CD14-positive monocyte (primary cell): Measurements from ENCODE around the gene SLC13A3. TPM values are rescaled to one million over a fixed set of nuclear protein-coding genes. Genes with fewer than 3 reads are reported as not detected.

Source experiments
- DNase-seq, 3 donors: peaks; one replicate each; pipeline ENCODE4 v3.0.0-alpha.2; 2011 to 2022
- H2AFZ ChIP-seq: 2 replicates; pipeline ENCODE4 v1.6.0; 2012; ENCODE audit warnings: mild to moderate bottlenecking, low read depth, low read length, inconsistent platforms; ENCODE audit not compliant: insufficient read depth, poor library complexity, severe bottlenecking
- H3K27ac ChIP-seq, 2 donors: 1 replicate in 1 of 2; 2 replicates in 1 of 2; pipeline ENCODE4 v1.5.1; 2012 to 2013; ENCODE audit warnings: low read length in 2 of 2, control low read depth in 1 of 2, inconsistent platforms in 1 of 2, low read depth in 1 of 2, mild to moderate bottlenecking in 1 of 2
- H3K27me3 ChIP-seq, 2 donors: one replicate each; pipeline versions ENCODE4 v1.6.0 to v1.6.1; 2011 to 2013; ENCODE audit warnings: low read length in 2 of 2; ENCODE audit not compliant: control insufficient read depth in 2 of 2, insufficient read depth in 2 of 2
- H3K36me3 ChIP-seq, 2 donors: replicated peaks in 1 of 2; 1 replicate in 1 of 2; 2 replicates in 1 of 2; pipeline versions ENCODE4 v1.5.1 to v1.6.1; 2012 to 2013; ENCODE audit warnings: low read length in 2 of 2, control low read depth in 1 of 2, inconsistent platforms in 1 of 2, mild to moderate bottlenecking in 1 of 2; ENCODE audit not compliant: insufficient read depth in 2 of 2, control insufficient read depth in 1 of 2
- H3K4me1 ChIP-seq, 2 donors: 1 replicate in 1 of 2; 2 replicates in 1 of 2; pipeline versions ENCODE4 v1.5.1 to v1.6.1; 2012 to 2013; ENCODE audit warnings: low read length in 2 of 2, control low read depth in 1 of 2, inconsistent platforms in 1 of 2, mild to moderate bottlenecking in 1 of 2, moderate library complexity in 1 of 2; ENCODE audit not compliant: insufficient read depth in 2 of 2, control insufficient read depth in 1 of 2
- H3K4me2 ChIP-seq: replicated peaks from 2 replicates; pipeline ENCODE3; 2012; ENCODE audit warnings: low read length, moderate library complexity, mild to moderate bottlenecking; ENCODE audit not compliant: poor library complexity, severe bottlenecking; ENCODE audit errors: extremely low read depth
- H3K4me3 ChIP-seq, 3 experiments: fragments of 200-600 bp in 1 of 3; sonication (generic) in 1 of 3; replicated peaks in 1 of 3; 1 replicate in 2 of 3; 2 replicates in 1 of 3; pipeline ENCODE4 v1.5.1; 2011 to 2013; ENCODE audit warnings: low read length in 3 of 3, mild to moderate bottlenecking in 3 of 3, control low read depth in 2 of 3, low read depth in 2 of 3, inconsistent platforms in 1 of 3, moderate library complexity in 1 of 3
- H3K79me2 ChIP-seq: 2 replicates; pipeline ENCODE4 v1.6.0; 2012; ENCODE audit warnings: mild to moderate bottlenecking, control low read depth, inconsistent platforms, low read length, moderate library complexity; ENCODE audit not compliant: insufficient read depth
- H3K9ac ChIP-seq: 2 replicates; pipeline ENCODE4 v1.6.0; 2017; ENCODE audit warnings: low read length, mild to moderate bottlenecking; ENCODE audit not compliant: insufficient read depth, poor library complexity, severe bottlenecking
- H3K9me3 ChIP-seq, 2 donors: replicated peaks in 1 of 2; 1 replicate in 1 of 2; 2 replicates in 1 of 2; pipeline versions ENCODE4 v1.5.1 to v1.6.1; 2012 to 2013; ENCODE audit warnings: low read length in 2 of 2, control low read depth in 1 of 2; ENCODE audit not compliant: control insufficient read depth in 1 of 2, insufficient read depth in 1 of 2
- H4K20me1 ChIP-seq: 2 replicates; pipeline ENCODE4 v1.6.0; 2012; ENCODE audit warnings: mild to moderate bottlenecking, low read length, control low read depth, moderate library complexity; ENCODE audit not compliant: insufficient read depth
- H3K27ac Mint-ChIP-seq, 7 donors: one replicate each; pipeline ENCODE4 v1.8.0; 2020; ENCODE audit warnings: mild to moderate bottlenecking in 7 of 7, mixed read lengths in 7 of 7, moderate library complexity in 6 of 7, inconsistent platforms in 2 of 7
- H3K27me3 Mint-ChIP-seq, 3 donors: one replicate each; pipeline ENCODE4 v1.8.0; 2021 to 2022; ENCODE audit warnings: low read depth in 3 of 3, mild to moderate bottlenecking in 3 of 3, mixed read lengths in 3 of 3, moderate library complexity in 3 of 3, inconsistent platforms in 1 of 3
- H3K36me3 Mint-ChIP-seq, 2 donors: one replicate each; pipeline ENCODE4 v1.8.0; 2020; ENCODE audit warnings: mixed read lengths in 2 of 2, inconsistent platforms in 1 of 2, mild to moderate bottlenecking in 1 of 2
- H3K4me1 Mint-ChIP-seq: one replicate; pipeline ENCODE4 v1.8.0; 2020; ENCODE audit warnings: mild to moderate bottlenecking, mixed read lengths
- H3K4me3 Mint-ChIP-seq, 2 donors: one replicate each; pipeline ENCODE4 v1.8.0; 2020; ENCODE audit warnings: mild to moderate bottlenecking in 2 of 2, mixed read lengths in 2 of 2, moderate library complexity in 1 of 2
- H3K9me3 Mint-ChIP-seq, 7 donors: one replicate each; pipeline ENCODE4 v1.8.0; 2020 to 2022; ENCODE audit warnings: mixed read lengths in 7 of 7, mild to moderate bottlenecking in 6 of 7, moderate library complexity in 6 of 7, inconsistent platforms in 2 of 7
- WGBS: methylation state at CpG from one replicate; pipeline ENCODE4 v1.1.5; 2013; ENCODE audit warnings: missing lambda C conversion rate; ENCODE audit not compliant: insufficient coverage; 5-methylcytosine and 5-hydroxymethylcytosine counted together
- intact Hi-C, 2 donors: fragments of 100-400 bp; cut with micrococcal nuclease; formaldehyde crosslinking; loops; one replicate each; pipeline versions ENCODE4 v1.15.0 to v1.15.1; 2023
- polyA plus RNA-seq, 3 donors: library from polyadenylated mRNA; depleted of rRNA in 1 of 3; unstranded in 2 of 3; stranded (reverse) in 1 of 3; fragments of 300-500 nt in 2 of 3; fragments of >200 nt in 1 of 3; fragmentation: Illumina TruSeq in 2 of 3; gene quantifications; 1 replicate in 2 of 3; 2 replicates in 1 of 3; pipeline ENCODE4 v1.2.3, GENCODE V29; 2012 to 2021
- TF ChIP-seq, protein P1 (sequence below): fragments of 200-600 bp; IDR thresholded peaks from one replicate; pipeline ENCODE4 v1.8.0; 2022; ENCODE audit warnings: antibody characterized with exemption, mild to moderate bottlenecking

Gene SLC13A3
- polyA plus RNA-seq, 3 donors: 0.04 TPM; not detected in 2

GRCh38 chr20:46641424-46641823, 9.8 kb downstream of the SLC13A3 start:
- H3K27me3 Mint-ChIP-seq: peaks cover 9 to 15% (median 10%) of the 10 kb centered on the region in 3 donors
- H3K27ac Mint-ChIP-seq: peak overlapping the region in 1 of 7 donors; percentile 34
- Histone ChIP-seq H2AFZ (no peak overlapping the region), H3K9me3 (no peaks in the 10 kb centered on the region), H3K27me3 (no peaks in the 10 kb centered on the region), H3K79me2 (no peaks in the 10 kb centered on the region), H4K20me1 (no peaks in the 10 kb centered on the region), H3K4me2 (no peak overlapping the region), H3K4me1 (no peaks in the 10 kb centered on the region), H3K4me3 (no peak overlapping the region), H3K27ac (no peak overlapping the region), H3K36me3 (no peaks in the 10 kb centered on the region), H3K9ac (no peak overlapping the region)
- DNase-seq: no peak
- intact Hi-C loops: no loop called here
- TF ChIP-seq, protein P1, sequence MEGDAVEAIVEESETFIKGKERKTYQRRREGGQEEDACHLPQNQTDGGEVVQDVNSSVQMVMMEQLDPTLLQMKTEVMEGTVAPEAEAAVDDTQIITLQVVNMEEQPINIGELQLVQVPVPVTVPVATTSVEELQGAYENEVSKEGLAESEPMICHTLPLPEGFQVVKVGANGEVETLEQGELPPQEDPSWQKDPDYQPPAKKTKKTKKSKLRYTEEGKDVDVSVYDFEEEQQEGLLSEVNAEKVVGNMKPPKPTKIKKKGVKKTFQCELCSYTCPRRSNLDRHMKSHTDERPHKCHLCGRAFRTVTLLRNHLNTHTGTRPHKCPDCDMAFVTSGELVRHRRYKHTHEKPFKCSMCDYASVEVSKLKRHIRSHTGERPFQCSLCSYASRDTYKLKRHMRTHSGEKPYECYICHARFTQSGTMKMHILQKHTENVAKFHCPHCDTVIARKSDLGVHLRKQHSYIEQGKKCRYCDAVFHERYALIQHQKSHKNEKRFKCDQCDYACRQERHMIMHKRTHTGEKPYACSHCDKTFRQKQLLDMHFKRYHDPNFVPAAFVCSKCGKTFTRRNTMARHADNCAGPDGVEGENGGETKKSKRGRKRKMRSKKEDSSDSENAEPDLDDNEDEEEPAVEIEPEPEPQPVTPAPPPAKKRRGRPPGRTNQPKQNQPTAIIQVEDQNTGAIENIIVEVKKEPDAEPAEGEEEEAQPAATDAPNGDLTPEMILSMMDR: no peak
- no peak overlapping the region for H3K4me3 Mint-ChIP-seq
- no peaks in the 10 kb centered on the region for H3K4me1 Mint-ChIP-seq
- H3K36me3 Mint-ChIP-seq: no peaks in the 10 kb centered on the region
- no peaks in the 10 kb centered on the region for H3K9me3 Mint-ChIP-seq

GRCh38 chr20:46640536-46641311, 10.5 kb downstream of the SLC13A3 start:
- TF ChIP-seq, protein P1: no peak
- DNase-seq: no peak
- no peak overlapping the region for H3K27ac Mint-ChIP-seq
- H3K4me3 Mint-ChIP-seq: no peak overlapping the region
- Histone ChIP-seq H3K4me1 (no peaks in the 10 kb centered on the region), H2AFZ (no peak overlapping the region), H3K79me2 (no peaks in the 10 kb centered on the region), H3K9ac (no peak overlapping the region), H3K36me3 (no peaks in the 10 kb centered on the region), H4K20me1 (no peaks in the 10 kb centered on the region), H3K27ac (no peak overlapping the region), H3K9me3 (no peaks in the 10 kb centered on the region), H3K4me3 (no peak overlapping the region), H3K4me2 (no peak overlapping the region), H3K27me3 (no peaks in the 10 kb centered on the region)
- H3K36me3 Mint-ChIP-seq: no peaks in the 10 kb centered on the region
- WGBS: 71% methylated on average over 13 of the region's 14 CpGs
- H3K27me3 Mint-ChIP-seq: peaks cover 9 to 15% (median 12%) of the 10 kb centered on the region in 3 donors
- H3K9me3 Mint-ChIP-seq: no peaks in the 10 kb centered on the region
- peaks cover 4% of the 10 kb centered on the region for H3K4me1 Mint-ChIP-seq
- intact Hi-C loops: no loop called here
